NCI-H1436 treated with DMSO at 0.1 percent for 48 hours (cell line): Measurements from ENCODE around the gene MGAT3.

ENCODE experiments used
- DNase-seq: peaks from one replicate; lab custom pipeline; 2025; lab: John Stamatoyannopoulos, UW

MGAT3 gene

DNA sequence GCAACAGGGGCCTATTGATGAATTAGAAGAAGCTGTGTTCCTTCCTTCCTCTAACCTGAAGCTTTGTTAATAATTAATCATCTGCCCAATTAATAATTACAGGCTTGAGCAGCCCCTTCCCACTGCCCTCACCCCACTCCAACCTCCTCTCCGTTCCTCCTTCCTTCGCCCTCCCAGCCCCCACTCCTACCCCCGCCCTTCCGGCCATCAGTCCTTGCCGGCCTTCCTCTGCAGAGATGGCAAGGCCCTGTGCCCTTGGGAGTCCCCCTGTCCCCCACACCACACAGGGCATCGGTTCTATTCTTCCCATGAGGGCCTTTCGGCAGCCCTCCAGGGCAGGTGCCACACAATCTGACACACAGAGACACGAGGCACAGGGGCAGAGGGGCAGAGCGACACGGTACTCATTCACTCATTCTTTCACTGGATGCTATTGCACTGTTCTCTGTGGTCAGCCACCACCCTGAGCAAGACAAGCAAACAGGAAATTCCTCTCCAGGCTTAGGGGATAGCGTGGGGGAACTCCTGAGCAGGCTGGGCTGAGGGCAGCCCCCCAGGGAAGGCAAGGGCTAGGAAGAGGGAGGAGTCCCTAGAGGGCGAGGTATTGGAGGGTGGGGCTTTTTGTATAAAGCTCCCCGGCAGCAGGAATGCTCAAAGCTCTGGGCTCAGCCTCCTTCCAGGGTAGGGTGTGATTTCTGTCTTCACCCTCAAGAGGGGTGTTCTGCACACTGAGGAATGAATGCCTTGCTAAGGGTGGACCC, 14.7 kb downstream of the MGAT3 start:
- DNase-seq: no peak

DNA sequence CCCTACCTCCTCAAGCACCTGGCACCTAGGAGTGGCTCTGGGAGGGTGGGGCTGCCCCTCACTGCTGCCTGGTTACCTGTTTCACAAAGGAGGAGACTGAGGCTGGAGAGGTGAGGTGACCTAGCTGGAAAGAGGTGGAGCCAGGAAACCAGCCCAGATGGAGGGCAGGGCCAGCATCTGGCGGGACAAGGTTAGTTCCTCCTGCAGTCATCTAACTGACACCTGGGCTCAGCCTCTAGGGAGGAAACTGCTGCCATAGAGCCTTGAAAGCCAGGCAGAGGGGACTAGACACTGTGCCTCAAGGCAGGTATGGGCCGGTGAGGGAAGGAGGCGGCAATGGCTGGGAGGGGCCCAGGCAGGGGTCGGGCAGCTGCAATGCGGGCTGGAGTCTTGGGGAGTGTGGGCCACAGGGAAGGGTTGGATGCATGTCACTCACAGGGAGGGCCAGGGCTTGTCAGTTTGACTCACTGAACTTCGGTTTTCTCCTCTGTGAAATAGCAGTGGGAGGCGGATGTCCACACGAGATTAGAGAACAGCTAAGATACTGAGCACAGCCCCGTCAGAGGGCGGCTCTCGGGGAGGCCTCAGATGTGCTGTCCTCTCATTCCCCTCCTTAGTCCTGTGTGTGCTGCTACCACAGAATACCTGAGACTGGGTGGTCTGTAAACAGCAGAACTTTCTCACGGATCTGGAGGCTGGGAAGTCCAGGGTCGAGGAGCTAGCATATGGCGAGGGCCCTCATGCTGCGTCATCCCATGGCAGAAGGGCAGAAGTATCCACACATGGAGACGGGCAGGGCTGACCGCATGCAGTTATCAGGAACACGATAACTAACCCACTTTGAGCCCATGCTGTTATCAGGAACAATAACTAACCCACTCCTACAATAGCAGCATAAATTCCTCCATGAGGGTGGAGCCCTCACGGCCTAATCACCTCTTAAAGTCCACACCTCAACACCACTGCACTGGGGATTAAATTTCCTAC, 16.1 kb downstream of the MGAT3 start:
- no peak for DNase-seq

DNA sequence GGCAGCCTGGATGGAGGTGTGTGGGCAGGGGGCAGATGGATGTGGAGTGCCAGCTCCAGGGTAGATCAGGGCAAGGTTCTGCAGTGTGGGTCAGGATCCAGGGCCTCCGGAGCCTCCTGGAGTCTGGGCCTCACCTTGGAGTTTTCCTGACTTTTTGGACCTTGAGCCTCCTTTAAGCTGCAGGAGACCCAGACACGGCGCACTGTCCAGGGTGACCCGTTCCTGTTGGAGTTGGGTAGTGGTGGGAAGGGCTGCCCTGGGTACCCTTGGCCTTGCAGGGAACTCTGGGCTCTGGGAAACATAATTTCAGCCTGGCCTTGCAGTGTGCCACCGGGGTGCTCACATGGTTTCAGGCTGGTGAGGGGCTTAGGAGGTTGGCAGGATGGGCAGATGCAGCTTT, 17.0 kb downstream of the MGAT3 start:
- DNase-seq: no peak

DNA sequence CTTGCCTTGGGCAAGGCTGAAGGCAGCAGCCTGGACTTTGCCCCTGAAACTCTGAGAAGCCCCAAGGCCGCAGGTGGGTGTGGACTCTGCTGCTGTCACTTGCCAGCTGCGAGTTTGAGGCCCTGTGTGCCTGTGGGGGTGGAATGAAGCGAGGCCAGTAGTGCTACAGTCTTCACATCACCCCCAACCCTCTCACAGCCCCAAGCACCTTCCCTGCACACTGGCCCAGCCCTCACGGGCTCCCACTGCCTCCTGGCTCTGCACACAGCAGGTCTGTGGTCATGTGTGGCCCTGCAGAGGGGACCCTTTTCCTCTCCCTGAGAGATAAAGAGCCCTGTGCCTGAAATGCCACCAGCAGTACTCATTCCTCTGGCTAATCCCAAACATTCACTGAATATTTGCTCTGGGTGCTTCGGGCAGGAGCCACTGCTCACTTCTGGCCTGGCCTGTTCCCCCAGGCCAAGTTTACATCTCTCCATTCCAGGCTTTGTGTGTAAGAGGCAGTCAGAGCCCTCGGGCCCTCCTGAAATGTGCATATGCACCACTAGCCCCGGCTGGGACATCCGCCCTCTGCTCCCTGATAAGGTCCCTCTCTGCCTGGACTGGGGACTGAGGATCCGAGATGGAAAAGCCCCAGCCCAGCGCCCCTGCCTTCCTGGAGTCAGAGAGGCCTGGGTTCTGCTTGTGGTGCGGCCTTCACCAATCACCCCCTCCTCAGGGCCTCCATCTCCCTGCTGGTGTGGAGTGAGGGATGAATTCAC, 17.7 kb downstream of the MGAT3 start:
- no peak for DNase-seq

DNA sequence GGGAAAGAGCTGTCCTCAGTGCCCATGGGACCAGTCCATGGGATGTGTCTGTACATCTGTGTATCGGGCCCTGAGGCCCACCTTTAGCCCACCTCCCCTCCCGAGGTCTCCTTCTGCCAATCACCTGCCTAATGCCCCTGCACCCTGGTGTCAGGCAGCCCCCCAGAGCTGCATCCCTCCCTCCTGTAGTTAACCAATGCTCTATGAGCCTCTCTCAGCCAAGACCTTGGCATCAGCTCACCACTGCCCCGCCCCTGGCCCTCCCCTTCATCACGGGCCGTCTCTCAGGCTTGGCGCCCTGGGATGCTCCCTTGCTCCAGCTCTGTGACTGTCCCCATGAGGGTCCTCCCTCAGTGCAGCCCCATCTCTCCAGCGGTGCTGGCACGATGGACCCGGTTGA, 18.5 kb downstream of the MGAT3 start:
- no peak for DNase-seq

DNA sequence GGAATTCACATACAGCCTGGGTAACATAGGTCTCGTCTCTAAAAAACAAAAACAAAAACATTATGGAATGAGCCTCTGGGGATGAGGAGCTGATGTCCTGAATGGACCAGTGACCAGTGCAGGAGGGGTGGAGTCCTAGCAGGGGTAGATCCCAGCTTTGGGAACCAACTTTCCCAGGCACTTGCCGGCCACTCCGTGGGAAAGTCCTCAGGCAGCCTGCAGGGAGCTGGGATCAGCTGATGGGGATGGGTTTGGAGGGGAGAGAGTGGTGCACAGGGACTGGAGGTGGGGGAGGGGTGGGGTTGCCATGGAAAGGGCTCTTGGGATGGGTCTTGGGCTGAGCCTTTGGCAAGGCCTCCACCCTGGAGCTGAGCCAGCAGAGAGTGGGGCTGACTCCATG, 19.1 kb downstream of the MGAT3 start:
- no peak for DNase-seq

DNA sequence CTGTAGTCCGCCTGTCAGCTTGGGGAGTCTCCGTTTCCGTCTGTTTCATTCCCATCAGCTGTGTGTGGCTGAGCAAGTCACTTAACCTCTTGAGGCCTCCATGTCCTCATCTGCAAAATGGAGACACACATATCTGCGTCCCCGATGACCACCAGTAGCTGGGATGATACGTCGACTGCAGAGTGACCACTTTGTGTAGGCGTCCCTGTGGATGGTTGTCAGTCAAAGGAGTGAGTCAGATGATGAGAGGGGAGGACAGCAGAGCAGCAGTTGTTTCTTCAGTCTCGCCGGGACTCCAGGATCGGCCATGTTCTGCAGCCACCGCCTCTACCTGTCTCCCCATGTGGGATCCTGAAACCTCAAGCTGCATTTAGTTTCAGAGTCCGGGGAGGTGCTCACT, 19.9 kb downstream of the MGAT3 start:
- DNase-seq: no peak

DNA sequence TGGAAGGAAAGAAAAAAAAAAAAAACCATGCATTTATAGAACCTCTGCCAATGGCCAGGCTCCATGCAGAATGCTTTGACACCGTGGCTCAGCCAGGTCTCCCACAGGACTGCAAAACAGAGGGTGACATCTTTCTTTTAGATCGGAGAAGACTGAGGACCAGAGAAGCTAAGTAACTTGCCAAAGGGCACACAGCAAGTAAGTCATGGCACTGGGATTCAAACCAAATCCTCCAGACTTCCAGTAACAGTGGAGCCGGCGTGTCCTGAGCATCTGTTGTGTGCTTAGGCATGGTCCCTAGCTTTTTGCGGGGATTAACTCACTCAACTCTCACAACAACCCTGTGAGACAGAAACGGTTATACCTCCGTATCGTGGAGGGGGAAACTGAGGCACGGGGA, 20.7 kb downstream of the MGAT3 start:
- no peak for DNase-seq

DNA sequence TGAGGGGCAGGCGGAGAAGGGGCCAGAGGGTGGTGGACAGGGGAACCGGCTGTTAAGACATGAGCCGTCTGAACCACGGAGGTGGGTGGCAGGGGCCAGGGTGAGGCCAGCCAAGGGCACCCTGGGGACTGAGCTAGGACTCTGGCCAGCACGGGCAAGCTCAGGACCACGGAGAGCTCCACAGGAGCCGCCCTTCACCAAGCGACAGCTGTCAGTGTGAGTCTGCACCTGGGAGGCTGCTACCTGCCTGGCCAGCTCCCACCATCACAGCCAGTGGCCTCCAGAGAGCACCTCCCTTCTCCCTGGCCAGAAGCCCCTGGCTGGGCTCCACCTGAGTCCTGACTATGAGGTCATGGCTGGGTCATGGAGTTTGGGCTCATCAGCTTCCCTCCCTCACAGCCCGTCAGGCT, 21.6 kb downstream of the MGAT3 start:
- DNase-seq: no peak

DNA sequence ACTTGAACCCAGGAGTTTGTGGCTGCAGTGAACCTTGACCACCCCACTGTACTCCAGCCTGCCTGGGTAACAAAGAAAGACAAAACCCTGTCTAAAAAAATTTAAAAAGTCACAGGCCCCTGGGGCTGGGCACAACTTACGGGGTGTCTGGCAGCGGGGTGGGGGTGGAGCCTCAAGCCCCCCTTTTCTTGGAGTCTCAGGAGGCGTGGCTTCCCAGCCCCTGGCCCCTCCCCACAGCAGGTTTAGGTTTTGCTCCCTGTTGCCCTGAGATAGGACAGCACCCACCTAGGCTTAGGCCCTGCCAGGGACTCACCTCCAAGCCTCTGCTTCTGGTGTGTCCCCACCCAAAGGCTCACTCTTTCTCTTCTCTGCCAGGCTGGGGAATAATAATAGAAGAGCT, 22.4 kb downstream of the MGAT3 start:
- DNase-seq: no peak

DNA sequence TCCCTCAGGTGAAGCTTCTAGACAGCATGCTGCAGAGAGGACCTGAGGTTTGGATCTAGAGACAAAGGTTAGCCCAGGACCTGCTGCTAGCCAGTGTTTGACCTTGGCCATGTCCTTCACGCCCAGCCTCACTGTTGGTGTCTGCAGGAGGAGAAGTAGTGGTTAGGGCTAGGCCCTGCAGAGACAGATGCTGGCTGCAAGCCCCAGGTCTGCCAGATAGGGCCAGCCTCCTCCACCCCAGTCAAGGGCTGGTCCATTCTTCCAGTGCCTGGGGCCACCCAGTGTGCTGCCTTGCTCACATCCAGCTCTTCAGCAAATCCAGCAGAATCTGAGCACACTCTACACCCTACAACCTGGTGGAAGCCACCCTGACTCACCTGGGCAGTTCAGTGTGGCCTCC, 23.7 kb downstream of the MGAT3 start:
- DNase-seq: no peak

DNA sequence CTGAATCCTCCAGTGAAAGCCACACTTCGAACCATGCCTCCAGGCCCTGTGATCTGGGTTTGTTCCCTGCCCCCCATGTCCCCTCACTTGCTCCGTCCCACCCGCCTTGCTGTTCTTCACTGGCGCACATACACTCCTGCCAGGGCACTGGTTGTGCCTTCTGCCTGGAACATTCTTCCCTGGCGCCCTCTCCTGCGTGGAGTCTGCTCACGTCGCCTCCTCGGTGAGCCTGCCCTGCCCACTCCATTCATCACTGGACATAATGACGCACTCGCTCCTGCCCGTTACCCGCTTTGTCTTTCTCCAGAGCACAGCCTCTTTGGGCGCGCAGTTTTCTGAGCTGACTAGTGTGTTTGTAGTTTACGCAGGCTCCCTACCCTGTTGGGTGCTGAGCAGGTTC, 24.2 kb downstream of the MGAT3 start:
- no peak for DNase-seq

DNA sequence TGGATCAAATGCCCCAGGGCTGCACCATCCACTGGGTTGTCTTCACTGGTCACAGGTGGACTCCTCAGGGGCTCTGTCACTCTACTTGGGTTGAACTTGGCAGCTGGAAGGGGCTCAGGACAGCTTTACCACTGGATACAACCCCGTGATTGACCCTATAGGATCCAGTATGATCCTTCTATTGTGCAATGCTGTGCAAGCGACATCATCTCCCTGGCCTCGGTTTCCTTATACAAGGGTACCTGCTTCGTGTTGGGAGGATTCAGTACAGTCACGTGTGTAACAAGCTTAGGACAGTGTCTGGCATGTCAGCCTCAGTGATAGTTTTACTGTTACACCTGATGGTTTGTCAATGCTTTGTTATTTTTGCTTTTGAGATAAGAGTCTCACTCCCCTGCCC, 24.8 kb downstream of the MGAT3 start:
- no peak for DNase-seq

DNA sequence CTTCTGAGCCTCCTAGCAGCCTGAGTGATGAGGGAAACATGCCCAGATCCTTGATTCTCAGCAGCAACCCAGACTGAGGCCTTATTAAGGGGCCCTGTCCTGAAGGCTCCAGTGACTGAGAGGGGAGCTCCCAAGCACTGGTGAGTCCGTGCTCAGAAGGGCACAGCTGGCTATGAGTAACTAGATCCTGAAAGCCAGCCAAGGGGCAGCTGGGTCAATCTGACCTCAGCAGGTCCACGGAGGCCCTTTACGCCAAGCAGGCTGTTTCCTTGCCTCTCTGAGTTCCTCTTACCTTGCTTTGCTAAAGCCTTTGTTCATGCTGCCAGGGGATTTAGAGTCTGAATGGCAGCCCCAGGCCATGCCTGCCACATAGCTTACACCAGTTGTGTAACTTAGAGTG, 26.0 kb downstream of the MGAT3 start:
- DNase-seq: no peak

DNA sequence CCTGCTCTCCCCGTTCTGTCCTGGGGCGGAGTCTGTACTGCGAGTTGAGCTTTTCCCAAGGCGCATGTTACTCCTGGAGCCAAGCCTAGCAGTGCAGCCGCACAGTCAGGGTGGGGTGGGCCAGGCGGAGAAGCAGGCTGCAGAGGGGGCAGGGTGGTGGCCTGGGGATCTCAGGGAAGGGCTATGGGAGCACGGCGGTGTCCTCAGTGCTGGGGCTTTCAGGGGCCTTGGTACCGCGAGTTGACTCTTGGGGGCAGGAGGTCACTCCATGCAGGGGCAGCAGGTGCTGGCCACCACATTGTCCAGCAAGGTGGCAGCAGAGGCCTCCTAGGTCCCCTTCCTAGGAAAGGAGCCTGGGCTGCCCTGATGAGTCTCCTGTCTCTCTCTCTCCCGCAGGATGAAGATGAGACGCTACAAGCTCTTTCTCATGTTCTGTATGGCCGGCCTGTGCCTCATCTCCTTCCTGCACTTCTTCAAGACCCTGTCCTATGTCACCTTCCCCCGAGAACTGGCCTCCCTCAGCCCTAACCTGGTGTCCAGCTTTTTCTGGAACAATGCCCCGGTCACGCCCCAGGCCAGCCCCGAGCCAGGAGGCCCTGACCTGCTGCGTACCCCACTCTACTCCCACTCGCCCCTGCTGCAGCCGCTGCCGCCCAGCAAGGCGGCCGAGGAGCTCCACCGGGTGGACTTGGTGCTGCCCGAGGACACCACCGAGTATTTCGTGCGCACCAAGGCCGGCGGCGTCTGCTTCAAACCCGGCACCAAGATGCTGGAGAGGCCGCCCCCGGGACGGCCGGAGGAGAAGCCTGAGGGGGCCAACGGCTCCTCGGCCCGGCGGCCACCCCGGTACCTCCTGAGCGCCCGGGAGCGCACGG, 30.4 kb downstream of the MGAT3 start:
- DNase-seq: no peak

DNA sequence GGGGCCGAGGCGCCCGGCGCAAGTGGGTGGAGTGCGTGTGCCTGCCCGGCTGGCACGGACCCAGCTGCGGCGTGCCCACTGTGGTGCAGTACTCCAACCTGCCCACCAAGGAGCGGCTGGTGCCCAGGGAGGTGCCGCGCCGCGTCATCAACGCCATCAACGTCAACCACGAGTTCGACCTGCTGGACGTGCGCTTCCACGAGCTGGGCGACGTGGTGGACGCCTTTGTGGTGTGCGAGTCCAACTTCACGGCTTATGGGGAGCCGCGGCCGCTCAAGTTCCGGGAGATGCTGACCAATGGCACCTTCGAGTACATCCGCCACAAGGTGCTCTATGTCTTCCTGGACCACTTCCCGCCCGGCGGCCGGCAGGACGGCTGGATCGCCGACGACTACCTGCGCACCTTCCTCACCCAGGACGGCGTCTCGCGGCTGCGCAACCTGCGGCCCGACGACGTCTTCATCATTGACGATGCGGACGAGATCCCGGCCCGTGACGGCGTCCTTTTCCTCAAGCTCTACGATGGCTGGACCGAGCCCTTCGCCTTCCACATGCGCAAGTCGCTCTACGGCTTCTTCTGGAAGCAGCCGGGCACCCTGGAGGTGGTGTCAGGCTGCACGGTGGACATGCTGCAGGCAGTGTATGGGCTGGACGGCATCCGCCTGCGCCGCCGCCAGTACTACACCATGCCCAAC, 31.2 kb downstream of the MGAT3 start:
- no peak for DNase-seq

DNA sequence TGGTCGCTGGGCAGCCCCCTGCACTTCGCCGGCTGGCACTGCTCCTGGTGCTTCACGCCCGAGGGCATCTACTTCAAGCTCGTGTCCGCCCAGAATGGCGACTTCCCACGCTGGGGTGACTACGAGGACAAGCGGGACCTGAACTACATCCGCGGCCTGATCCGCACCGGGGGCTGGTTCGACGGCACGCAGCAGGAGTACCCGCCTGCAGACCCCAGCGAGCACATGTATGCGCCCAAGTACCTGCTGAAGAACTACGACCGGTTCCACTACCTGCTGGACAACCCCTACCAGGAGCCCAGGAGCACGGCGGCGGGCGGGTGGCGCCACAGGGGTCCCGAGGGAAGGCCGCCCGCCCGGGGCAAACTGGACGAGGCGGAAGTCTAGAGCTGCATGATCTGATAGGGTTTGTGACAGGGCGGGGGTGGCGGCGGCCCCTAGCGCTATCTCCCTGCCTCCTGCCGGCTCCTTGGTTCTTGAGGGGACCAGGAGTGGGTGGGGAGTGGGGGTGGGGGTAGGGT, 31.8 kb downstream of the MGAT3 start:
- DNase-seq: no peak

DNA sequence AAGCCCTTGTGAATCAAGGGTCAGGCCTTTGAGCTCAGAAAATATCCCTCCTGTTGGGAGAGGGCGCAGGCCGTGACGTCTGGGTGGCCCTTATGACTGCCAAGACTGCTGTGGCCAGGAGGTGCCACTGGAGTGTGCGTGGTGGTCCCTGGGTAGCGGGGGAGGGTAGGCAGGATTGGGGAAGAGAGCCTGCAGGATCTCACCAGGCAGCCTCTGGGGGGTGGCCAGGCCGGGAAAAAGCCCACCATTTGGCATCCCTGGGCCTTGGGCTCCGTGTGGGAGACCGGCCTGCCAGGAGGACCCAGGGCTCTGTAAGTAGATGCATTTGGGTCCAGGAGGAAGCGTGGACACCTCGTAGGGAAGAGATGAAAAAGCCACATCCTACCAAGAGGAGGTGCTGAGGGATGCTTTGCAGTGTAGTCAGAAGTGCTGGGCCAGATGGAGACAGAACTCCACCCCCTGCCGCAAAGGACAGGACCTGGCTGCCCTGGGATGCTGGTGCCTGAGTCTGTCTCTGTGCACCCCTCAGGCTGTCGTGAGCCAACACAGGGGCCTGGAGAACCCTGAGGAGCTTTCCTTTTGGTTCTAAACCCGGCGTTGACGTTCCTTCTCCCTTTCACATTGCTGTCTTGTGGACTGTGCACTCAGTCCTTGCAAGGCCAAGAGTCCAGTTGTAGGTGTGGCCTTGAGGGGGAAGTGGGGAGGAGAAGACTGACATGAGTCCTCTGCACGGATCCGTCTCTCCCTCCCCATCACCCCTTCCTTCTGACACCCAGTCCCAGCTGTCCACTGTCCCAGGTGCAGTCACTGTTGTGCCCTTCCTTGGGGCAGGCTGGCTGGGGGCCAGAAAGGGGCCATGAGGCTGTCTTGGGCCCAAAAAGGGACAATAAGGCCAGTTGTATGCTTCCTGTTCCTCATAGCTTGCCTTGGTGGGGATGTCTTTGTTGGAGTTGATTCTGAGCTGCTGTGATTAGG, 32.6 kb downstream of the MGAT3 start:
- DNase-seq: no peak

DNA sequence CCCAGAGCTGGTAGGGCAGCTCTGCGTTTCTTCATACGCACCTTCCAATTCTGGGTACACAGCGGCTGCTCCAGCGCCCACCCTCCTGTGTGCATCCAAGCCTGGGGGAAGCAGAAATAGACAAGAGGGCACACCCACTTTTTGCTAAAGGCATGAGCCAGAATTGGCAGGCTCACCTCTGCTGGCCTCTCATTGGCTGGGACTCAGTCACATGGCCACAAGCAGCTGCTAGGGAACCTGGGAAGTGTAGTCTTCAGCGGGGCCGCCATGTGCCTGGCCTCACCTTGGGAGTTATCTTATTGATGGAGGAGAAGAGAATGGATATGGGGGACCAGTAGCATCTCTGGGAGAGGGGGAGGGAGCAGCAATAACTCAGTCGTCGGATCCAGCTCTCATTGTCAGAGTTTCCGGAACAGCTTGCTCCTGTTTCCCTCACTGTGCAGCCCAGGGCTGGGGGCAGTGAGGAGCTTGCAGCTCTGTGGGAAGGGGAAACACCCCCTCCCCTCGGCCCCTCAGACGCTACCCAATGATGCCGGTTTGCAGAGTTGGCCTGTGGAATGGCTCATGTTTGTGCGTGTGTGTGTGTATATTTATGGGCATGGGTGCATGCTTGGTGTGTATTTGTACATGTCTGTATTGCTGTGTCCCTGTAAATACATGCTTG, 33.5 kb downstream of the MGAT3 start:
- peak; percentile 42 for DNase-seq
